Ishikawa (cell line): ENCODE measurements around the gene PTCH1.

Experiments used
- CEBPB ChIP-seq: IDR thresholded peaks from 2 replicates; pipeline ENCODE4 v1.6.1; 2012
- CREB1 ChIP-seq: IDR thresholded peaks from 2 replicates; pipeline ENCODE4 v1.6.1; 2012; ENCODE audit warnings: low read depth
- EGR1 ChIP-seq: IDR thresholded peaks from 2 replicates; pipeline ENCODE4 v1.6.1; 2012
- EP300 ChIP-seq: IDR thresholded peaks from 2 replicates; pipeline ENCODE4 v1.6.1; 2012; ENCODE audit warnings: borderline replicate concordance
- NFIC ChIP-seq: IDR thresholded peaks from 2 replicates; pipeline ENCODE4 v1.6.1; 2012
- RAD21 ChIP-seq: IDR thresholded peaks from 2 replicates; pipeline ENCODE4 v1.6.1; 2012; ENCODE audit warnings: low read depth
- TAF1 ChIP-seq: IDR thresholded peaks from 2 replicates; pipeline ENCODE4 v1.6.1; 2012; ENCODE audit warnings: low read depth, mild to moderate bottlenecking
- TCF12 ChIP-seq: IDR thresholded peaks from 2 replicates; pipeline ENCODE4 v1.6.1; 2012; ENCODE audit warnings: low read depth
- TEAD4 ChIP-seq: IDR thresholded peaks from 2 replicates; pipeline ENCODE4 v1.6.1; 2012
- YY1 ChIP-seq: IDR thresholded peaks from 2 replicates; pipeline ENCODE4 v1.6.1; 2012; ENCODE audit warnings: low read depth
- TF ChIP-seq, protein P1 (sequence below): IDR thresholded peaks from 2 replicates; pipeline ENCODE4 v1.6.1; 2012; ENCODE audit warnings: low read depth, mild to moderate bottlenecking

DNA sequence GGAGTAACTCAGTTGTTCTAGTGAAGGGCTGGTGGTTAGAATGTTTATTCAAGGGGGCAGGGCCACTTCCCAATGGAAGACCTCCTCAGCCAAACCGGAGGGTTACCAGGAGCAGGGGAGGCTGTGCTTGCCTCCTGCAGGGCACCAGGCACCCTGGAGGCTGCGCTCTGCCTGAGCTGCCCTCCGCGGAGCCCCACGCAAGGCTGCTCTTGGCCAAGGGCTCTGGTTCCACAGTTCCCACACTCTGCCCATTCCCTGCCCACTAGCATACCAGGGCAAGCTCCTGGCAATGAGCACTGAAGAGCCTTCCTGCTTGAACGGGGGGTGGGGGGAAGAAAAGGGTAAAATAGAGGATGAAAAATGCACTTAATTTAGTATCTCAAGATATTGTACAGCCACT, 35.5 kb upstream of the PTCH1 start:
- TF ChIP-seq NFIC (no peak), TAF1 (no peak), RAD21 (no peak), YY1 (no peak), EP300 (no peak), CREB1 (no peak), TCF12 (no peak), EGR1 (no peak), TEAD4 (no peak), CEBPB (no peak)
- TF ChIP-seq, protein P1, sequence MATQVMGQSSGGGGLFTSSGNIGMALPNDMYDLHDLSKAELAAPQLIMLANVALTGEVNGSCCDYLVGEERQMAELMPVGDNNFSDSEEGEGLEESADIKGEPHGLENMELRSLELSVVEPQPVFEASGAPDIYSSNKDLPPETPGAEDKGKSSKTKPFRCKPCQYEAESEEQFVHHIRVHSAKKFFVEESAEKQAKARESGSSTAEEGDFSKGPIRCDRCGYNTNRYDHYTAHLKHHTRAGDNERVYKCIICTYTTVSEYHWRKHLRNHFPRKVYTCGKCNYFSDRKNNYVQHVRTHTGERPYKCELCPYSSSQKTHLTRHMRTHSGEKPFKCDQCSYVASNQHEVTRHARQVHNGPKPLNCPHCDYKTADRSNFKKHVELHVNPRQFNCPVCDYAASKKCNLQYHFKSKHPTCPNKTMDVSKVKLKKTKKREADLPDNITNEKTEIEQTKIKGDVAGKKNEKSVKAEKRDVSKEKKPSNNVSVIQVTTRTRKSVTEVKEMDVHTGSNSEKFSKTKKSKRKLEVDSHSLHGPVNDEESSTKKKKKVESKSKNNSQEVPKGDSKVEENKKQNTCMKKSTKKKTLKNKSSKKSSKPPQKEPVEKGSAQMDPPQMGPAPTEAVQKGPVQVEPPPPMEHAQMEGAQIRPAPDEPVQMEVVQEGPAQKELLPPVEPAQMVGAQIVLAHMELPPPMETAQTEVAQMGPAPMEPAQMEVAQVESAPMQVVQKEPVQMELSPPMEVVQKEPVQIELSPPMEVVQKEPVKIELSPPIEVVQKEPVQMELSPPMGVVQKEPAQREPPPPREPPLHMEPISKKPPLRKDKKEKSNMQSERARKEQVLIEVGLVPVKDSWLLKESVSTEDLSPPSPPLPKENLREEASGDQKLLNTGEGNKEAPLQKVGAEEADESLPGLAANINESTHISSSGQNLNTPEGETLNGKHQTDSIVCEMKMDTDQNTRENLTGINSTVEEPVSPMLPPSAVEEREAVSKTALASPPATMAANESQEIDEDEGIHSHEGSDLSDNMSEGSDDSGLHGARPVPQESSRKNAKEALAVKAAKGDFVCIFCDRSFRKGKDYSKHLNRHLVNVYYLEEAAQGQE, result no peak
